GM19467 (cell line): ENCODE results near the gene YJU2.
"Not testable (repeated sequence)": the region's sequence is repeated elsewhere in the genome, so short reads cannot be mapped to it uniquely, and the experiment has no call there.

Experiments
- ATAC-seq: cut with Tn5 transposase; IDR thresholded peaks from one replicate; pipeline ENCODE4 v1.9.1; 2021; ENCODE audit warnings: mild to moderate bottlenecking, moderate library complexity; ENCODE audit not compliant: unreplicated experiment

Gene YJU2

GRCh38 chr19:4227771-4228170, 19.1 kb upstream of the YJU2 start:
- ATAC-seq, result no peak

- no peak for ATAC-seq
Observed at GRCh38 chr19:4228765-4229178, 18.1 kb upstream of the YJU2 start.

- peak; percentile 48 for ATAC-seq
Observed at GRCh38 chr19:4229179-4229931, 17.5 kb upstream of the YJU2 start, which contains the start of gene EBI3. Gene EBI3, plus strand, starts transcription at chr19:4229523. Its CDS starts 28 bp downstream, at chr19:4229551.

GRCh38 chr19:4230237-4230636, 16.6 kb upstream of the YJU2 start:
- ATAC-seq, result not testable (repeated sequence)

- not testable (repeated sequence) for ATAC-seq
Observed at GRCh38 chr19:4231521-4231920, 15.4 kb upstream of the YJU2 start.

DNA sequence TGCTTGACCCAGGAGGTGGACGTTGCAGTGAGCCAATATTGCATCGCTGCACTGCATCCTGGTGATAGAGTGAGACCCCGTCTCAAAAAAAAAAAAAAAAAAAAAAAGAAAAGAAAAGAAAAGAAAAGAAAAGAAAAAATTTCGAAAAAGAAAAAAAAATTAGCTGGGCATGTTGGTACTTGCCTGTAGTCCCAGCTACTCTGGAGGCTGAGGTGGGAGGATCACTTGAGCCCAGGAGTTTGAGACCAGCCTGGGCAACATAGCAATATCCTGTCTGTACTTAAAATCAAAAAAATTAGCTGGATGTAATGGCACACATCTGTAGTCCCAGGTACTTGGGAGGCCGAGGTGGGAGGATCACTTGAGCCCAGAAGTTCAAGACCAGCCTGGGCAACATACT, 14.7 kb upstream of the YJU2 start:
- ATAC-seq, result not testable (repeated sequence)

DNA sequence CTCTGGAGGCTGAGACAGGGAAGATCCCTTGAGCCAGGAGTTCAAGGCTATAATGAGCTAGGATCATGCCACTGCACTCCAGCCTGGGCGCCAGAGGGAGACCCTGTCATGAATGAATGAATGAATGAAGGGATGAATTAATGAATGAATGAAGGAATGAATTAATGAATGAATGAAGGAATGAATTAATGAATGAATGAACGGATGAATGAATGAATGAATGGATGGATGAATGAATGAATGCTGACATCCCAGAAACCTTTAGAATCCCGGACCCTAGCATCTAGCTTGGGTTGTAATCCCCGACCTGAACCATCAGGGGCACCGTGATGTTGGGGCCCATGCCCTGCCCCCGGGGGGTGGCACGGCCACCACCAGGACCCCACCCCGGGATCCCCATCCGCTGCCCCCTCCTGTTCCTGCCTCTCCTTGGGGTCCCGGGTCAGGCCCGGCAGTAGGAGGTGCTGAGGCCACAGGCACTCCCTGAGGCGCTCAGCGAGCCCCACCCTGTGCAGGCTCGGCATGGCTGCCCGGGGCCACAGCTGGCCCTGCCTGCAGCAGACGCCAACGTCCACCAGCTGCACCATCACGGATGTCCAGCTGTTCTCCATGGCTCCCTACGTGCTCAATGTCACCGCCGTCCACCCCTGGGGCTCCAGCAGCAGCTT, 14.1 kb upstream of the YJU2 start:
- no peak for ATAC-seq

DNA sequence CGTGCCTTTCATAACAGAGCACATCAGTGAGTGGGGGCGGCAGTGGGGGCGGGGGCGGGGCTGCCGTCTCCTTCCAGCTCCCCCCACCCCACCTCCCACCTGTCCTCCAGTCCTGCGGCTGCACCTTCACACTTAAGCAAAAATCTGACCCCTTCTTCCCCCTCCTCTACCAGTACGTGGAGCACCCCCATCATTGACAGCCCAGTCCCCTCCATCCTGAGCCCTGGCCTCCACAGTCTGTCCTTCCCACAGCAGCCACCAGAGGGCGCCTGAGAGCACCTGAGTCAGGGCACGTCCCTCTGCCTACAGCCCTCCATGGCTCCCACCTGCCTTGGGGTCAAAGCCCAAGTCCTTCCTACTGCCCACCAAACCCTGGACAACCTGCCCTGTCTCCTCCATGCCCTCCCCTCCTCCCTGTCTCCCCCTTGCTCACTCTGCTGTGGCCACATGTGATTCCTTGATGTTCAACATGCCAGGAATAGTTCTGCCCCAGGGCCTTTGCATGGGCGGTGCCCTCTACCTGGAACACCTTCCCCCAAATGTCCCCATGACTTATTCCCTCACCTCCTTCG, 13.5 kb upstream of the YJU2 start:
- ATAC-seq, result no peak

DNA sequence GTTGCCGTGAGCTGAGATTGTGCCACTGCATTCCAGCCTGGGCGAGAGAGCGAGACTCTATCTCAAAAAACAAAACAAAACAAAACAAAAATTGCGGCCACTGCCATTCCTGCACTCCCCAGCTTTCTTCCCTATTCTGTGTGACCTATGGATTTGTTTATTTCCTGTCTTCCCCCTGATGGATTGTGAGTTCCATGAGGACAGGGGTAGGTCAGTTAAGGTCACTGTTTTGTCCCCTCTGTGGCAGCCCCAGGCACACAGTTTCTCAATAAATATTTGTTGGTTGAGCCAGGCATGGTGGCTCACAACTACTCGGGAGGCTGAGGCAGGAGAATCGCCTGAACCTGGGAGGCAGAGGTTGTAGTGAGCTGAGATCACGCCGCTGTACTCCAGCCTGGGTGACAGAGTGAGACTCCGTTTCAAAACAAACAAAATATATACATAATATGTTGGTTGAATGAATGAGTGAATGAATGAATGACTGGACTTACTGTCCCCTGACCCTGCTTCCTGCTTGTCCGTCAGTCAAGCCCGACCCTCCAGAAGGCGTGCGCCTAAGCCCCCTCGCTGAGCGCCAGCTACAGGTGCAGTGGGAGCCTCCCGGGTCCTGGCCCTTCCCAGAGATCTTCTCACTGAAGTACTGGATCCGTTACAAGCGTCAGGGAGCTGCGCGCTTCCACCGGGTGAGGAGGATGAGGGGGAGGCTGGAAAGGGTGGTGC, 12.6 kb upstream of the YJU2 start:
- ATAC-seq, result no peak

DNA sequence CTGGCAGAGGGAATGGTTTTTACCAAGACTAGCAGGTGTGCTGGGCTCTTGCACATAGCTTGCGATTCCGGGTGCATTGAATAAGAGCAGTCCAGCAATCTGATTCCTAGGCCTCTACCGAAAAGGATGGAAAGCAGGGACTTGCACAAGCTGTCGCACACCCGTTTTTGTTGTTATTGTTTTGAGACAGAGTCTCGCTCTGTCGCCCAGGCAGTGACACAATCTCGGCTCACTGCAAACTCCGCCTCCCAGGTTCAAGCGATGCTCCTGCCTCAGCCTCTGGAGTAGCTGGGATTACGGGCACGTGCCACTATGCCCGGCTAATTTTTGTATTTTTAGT, 12.0 kb upstream of the YJU2 start:
- no peak for ATAC-seq

DNA sequence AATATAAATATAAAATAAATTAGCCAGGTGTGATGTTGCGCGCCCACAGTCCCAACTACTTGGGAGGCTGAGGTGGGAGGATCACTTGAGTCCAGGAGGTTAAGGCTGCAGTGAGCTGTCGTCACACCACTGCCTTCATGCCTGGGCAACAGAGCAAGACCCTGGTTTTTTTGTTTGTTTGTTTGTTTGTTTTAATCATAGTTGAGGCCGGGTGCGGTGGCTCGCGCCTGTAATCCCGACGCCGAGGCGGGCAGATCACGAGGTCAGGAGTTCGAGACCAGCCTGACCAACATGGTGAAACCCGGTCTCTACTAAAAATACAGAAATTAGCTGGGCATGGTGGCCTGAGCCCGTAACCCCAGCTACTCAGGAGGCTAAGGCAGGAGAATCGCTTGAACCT, 9.4 kb upstream of the YJU2 start:
- ATAC-seq, result not testable (repeated sequence)

- ATAC-seq, result no peak
Observed at GRCh38 chr19:4238831-4239230, 8.0 kb upstream of the YJU2 start.

- no peak for ATAC-seq
Observed at GRCh38 chr19:4241824-4242430, 5.0 kb upstream of the YJU2 start.

DNA sequence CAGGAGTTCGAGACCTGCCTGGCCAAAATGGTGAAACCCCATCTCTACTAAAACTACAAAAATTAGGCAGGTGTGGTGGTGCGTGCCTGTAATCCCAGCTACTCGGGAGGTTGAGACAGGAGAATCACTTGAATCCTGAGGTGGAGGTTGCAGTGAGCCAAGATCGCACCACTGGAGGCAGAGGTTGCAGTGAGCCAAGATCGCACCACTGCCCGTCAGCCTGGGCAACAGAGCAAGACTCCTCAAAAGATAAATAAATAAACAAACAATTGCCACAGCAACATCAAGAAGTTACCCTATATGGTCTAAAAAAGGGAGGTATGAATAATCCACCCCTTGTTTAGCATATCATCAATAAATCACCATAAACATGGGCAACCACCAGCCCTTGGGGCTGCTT, 942 bp upstream of the YJU2 start:
- ATAC-seq, result not testable (repeated sequence)

DNA sequence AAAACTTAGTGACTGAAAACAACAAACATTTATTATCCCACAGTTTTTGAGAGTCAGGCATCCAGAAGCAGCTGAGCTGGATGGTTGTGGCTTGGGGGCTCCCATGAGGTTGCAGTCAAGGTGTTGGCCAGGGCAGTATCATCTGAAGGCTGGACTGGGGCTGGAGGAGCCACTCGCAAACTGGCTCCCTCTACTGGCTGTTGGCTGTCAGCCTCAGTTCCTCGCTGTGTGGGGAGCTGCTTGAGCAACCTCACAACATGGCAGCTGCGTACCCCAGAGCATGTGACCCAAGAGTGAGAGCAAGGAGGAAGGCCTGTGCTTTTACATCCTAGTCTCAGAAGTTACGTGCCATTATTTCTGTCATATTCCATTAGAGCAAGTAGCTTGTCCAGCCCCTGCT, 9.7 kb downstream of the YJU2 start:
- ATAC-seq, result no peak

- ATAC-seq, result no peak
Observed at GRCh38 chr19:4257025-4257424, 10.1 kb downstream of the YJU2 start.

DNA sequence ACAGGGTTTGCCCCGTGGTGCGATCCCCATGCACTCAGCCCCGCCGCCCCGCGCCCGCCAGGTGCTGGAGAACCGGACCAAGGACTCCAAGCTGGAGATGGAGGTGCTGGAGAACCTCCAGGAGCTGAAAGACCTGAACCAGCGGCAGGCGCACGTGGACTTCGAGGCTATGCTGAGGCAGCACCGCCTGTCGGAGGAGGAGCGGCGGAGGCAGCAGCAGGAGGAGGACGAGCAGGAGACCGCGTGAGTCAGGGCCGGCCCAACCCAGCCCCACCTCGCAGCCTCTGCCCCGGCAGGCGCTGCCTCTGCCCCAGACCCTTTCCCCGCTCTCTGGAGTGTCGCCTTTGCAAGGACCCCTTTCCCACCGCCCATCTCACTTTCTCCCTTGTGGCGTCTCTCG, 11.3 kb downstream of the YJU2 start:
- no peak for ATAC-seq

GRCh38 chr19:4260613-4261191, 13.8 kb downstream of the YJU2 start:
- no peak for ATAC-seq

GRCh38 chr19:4264812-4265211, 17.9 kb downstream of the YJU2 start:
- ATAC-seq, result no peak

DNA sequence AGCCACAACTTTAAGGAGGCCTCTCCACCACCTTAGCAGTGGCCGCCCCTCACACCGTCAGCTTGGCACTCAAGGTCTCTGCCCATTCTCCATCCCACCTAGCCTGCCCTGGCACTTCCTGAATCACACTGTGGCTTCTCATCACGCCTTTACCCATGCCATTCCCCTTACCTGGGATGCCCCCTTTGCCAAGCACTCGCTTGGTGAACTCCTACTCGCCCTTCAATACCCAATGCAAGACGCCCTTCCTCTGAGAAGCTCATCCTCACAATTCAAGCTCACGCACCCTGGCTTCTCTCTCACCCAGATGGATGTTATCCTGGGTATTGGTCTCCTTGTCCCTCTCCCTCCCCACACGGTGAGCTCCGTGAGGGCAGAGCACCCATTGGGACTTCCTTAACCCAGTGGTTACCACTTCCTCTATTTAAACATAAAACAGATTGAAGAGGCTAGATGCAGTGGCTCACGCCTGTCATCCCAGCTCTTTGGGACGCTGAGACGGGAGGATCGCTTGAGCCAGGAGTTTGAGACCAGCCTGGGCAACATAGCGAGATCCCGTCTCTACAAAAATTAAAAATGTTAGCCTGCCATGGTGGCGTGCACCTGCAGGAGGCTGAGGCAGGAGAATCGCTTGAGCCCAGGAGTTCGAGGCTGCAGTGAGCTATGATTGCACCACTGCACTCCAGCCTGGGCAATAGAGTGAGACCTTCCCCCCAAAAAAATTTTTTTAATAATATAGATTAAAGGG, 19.5 kb downstream of the YJU2 start:
- no peak for ATAC-seq
